Transverse colon (tissue), 4 donors: Measurements from ENCODE around the gene RHBDL1. TPM values are rescaled to one million over a fixed set of nuclear protein-coding genes. Genes with fewer than 3 reads are reported as not detected.

Source experiments
- DNase-seq: peaks from one replicate; pipeline ENCODE4 v3.0.0-alpha.2; 2019
- H3K27ac ChIP-seq, 4 donors: fragments of 200-600 bp; sonication (generic); 2 replicates each; pipeline ENCODE4 v1.5.1; 2016 to 2018; ENCODE audit warnings: inconsistent platforms in 4 of 4
- H3K27me3 ChIP-seq: fragments of 200-600 bp; sonication (generic); 2 replicates; pipeline ENCODE4 v1.5.1; 2017; ENCODE audit warnings: inconsistent platforms
- H3K36me3 ChIP-seq, 4 donors: fragments of 200-600 bp; sonication (generic); 2 replicates each; pipeline ENCODE4 v1.5.1; 2017 to 2019; ENCODE audit warnings: inconsistent platforms in 4 of 4
- H3K4me1 ChIP-seq, 4 donors: fragments of 200-600 bp; sonication (generic); 2 replicates each; pipeline ENCODE4 v1.5.1; 2017 to 2020; ENCODE audit warnings: inconsistent platforms in 4 of 4
- H3K4me3 ChIP-seq, 4 donors: fragments of 200-600 bp; sonication (generic); 1 replicate in 1 of 4; 2 replicates in 3 of 4; pipeline versions ENCODE4 v1.5.1 to v1.6.1; 2017 to 2019; ENCODE audit warnings: inconsistent platforms in 4 of 4
- H3K9me3 ChIP-seq, 2 donors: fragments of 200-600 bp; sonication (generic); 2 replicates each; pipeline ENCODE4 v1.5.1; 2017 to 2019; ENCODE audit warnings: inconsistent platforms in 2 of 2
- CTCF ChIP-seq, 5 experiments: fragments of 200-600 bp in 3 of 5; fragments of 450-650 bp in 2 of 5; sonication (generic) in 3 of 5; IDR thresholded peaks; 1 replicate in 2 of 5; 2 replicates in 3 of 5; pipeline ENCODE4 v1.5.1; 2016 to 2017; ENCODE audit warnings: antibody characterized with exemption in 5 of 5, inconsistent platforms in 3 of 5, mild to moderate bottlenecking in 2 of 5, moderate library complexity in 1 of 5
- EP300 ChIP-seq: sonication (generic); formaldehyde crosslinking; IDR thresholded peaks from one replicate; pipeline ENCODE4 v1.6.1; 2017; ENCODE audit warnings: antibody characterized with exemption, low read depth
- POLR2A ChIP-seq: fragments of 450-650 bp; IDR thresholded peaks from one replicate; pipeline ENCODE4 v1.6.1; 2016; ENCODE audit warnings: antibody characterized with exemption, mild to moderate bottlenecking, moderate library complexity
- POLR2AphosphoS5 ChIP-seq, 3 donors: sonication (generic); formaldehyde crosslinking; IDR thresholded peaks; one replicate each; pipeline ENCODE4 v1.6.1; 2016; ENCODE audit warnings: antibody characterized with exemption in 3 of 3
- WGBS, 2 donors: methylation state at CpG; one replicate each; pipeline ENCODE4 v1.1.5; 2018; ENCODE audit warnings: low coverage in 1 of 2; 5-methylcytosine and 5-hydroxymethylcytosine counted together
- in situ Hi-C, 4 donors: fragments of 200-750 bp; cut with MboI; loops; one replicate each; pipeline versions ENCODE4 v1.15.0 to v1.15.1; 2017; ENCODE audit warnings: low sequenced_read_pairs in 3 of 4, low pct_ligation_motif_present in 1 of 4, low pct_unique_long_range_greater_than_20kb in 1 of 4
- intact Hi-C: fragments of 100-400 bp; cut with DNase I; formaldehyde crosslinking; loops from one replicate; pipeline ENCODE4 v1.15.1; 2023; ENCODE audit warnings: low total_unique reads
- total RNA-seq, 4 donors: library from RNA; depleted of rRNA; stranded (reverse); fragments of >200 nt; gene quantifications; one replicate each; pipeline ENCODE4 v1.1.0, GENCODE V29; 2016

RHBDL1 gene
- total RNA-seq, 4 donors from 2014 or later = 1.8 to 39.3 (median 8.1) TPM

- peaks cover 17 to 43% (median 35%) of the 10 kb centered on the region in 4 donors for H3K4me1 ChIP-seq
- peak overlapping the region in 2 of 4 donors; percentile 32 to 34 for H3K4me3 ChIP-seq
- in situ Hi-C loops (no loop called here), intact Hi-C loops (no loop called here)
- TF ChIP-seq CTCF (IDR thresholded peaks at IDR 0.05) = no peak
- TF ChIP-seq POLR2A = no peak
- TF ChIP-seq EP300 = no peak
- no peak for TF ChIP-seq POLR2AphosphoS5 (IDR thresholded peaks at IDR 0.05)
- H3K36me3 ChIP-seq = no peaks in the 10 kb centered on the region
- peaks cover 60% of the 10 kb centered on the region for H3K27me3 ChIP-seq
- WGBS, 2 donors = 5% methylated on average over 24 of the region's 64 CpGs; no CpG with 5 or more reads in 1 of the 2 donors
- H3K27ac ChIP-seq = peak overlapping the region in 1 of 4 donors; percentile 48
- no peak for DNase-seq
- H3K9me3 ChIP-seq = no peaks in the 10 kb centered on the region
Measured at GRCh38 chr16:694187-694862, 18.9 kb downstream of the RHBDL1 start.

- TF ChIP-seq POLR2A (no peak), POLR2AphosphoS5 (IDR thresholded peaks at IDR 0.05) (no peak), CTCF (IDR thresholded peaks at IDR 0.05) (no peak), EP300 (no peak)
- H3K4me1 ChIP-seq = peaks cover 12 to 37% (median 30%) of the 10 kb centered on the region in 4 donors
- no peak for DNase-seq
- peak overlapping the region in 2 of 4 donors; percentile 32 to 34 for H3K4me3 ChIP-seq
- 4% methylated on average over 20 of the region's 37 CpGs; no CpG with 5 or more reads in 1 of the 2 donors for WGBS, 2 donors
- no peaks in the 10 kb centered on the region for H3K9me3 ChIP-seq
- peak overlapping the region in 1 of 4 donors; percentile 48 for H3K27ac ChIP-seq
- H3K27me3 ChIP-seq = peaks cover 66% of the 10 kb centered on the region
- in situ Hi-C loops = no loop called here
- intact Hi-C loops = no loop called here
- H3K36me3 ChIP-seq = no peaks in the 10 kb centered on the region
Measured at GRCh38 chr16:694863-695354, 19.4 kb downstream of the RHBDL1 start.

GRCh38 chr16:695355-696089, 20.1 kb downstream of the RHBDL1 start:
- Histone ChIP-seq H3K4me3 (peak overlapping the region in 2 of 4 donors; percentile 32 to 34), H3K9me3 (no peaks in the 10 kb centered on the region), H3K27me3 (peaks cover 72% of the 10 kb centered on the region), H3K36me3 (no peaks in the 10 kb centered on the region), H3K27ac (peak overlapping the region; percentile 57 to 79 (median 68)), H3K4me1 (peaks cover 12 to 34% (median 28%) of the 10 kb centered on the region in 4 donors)
- peak; percentile 91 for DNase-seq
- TF ChIP-seq CTCF (IDR thresholded peaks at IDR 0.05) (peak in 1 of 5 experiments; percentile 18), POLR2A (peak; percentile 24), EP300 (no peak), POLR2AphosphoS5 (IDR thresholded peaks at IDR 0.05) (peak; percentile 12 to 50 (median 27))
- intact Hi-C loops (no loop called here), in situ Hi-C loops (no loop called here)
- WGBS, 2 donors = 1% methylated on average over 36 of the region's 71 CpGs; no CpG with 5 or more reads in 1 of the 2 donors
